NCI-H774 (cell line): ENCODE results near the gene SYCN.

ENCODE experiments used
- DNase-seq: peaks from one replicate; lab custom pipeline; 2025; lab: John Stamatoyannopoulos, UW

The SYCN gene

GRCh38 chr19:39155741-39156140 lies 48.3 kb downstream of the SYCN start:
- no peak for DNase-seq

GRCh38 chr19:39155114-39155700 lies 48.9 kb downstream of the SYCN start:
- no peak for DNase-seq

- no peak for DNase-seq
These were observed 49.4 kb downstream of the SYCN start for GRCh38 chr19:39154629-39155100.

- no peak for DNase-seq
These were observed 49.9 kb downstream of the SYCN start for GRCh38 chr19:39154100-39154628.
